NCI-H146 treated with DMSO at 0.1 percent for 48 hours (cell line): Measurements from ENCODE around the gene RND2.
A peak's percentile ranks its signal among the peaks of the same experiment; 100 is the strongest.
"Not testable (repeated sequence)": the region's sequence is repeated elsewhere in the genome, so short reads cannot be mapped to it uniquely, and the experiment has no call there.

Experiments
- DNase-seq: peaks from one replicate; lab custom pipeline; 2025; ENCODE audit not compliant: unreplicated experiment; lab: John Stamatoyannopoulos, UW

RND2 gene, protein sequence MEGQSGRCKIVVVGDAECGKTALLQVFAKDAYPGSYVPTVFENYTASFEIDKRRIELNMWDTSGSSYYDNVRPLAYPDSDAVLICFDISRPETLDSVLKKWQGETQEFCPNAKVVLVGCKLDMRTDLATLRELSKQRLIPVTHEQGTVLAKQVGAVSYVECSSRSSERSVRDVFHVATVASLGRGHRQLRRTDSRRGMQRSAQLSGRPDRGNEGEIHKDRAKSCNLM

DNA sequence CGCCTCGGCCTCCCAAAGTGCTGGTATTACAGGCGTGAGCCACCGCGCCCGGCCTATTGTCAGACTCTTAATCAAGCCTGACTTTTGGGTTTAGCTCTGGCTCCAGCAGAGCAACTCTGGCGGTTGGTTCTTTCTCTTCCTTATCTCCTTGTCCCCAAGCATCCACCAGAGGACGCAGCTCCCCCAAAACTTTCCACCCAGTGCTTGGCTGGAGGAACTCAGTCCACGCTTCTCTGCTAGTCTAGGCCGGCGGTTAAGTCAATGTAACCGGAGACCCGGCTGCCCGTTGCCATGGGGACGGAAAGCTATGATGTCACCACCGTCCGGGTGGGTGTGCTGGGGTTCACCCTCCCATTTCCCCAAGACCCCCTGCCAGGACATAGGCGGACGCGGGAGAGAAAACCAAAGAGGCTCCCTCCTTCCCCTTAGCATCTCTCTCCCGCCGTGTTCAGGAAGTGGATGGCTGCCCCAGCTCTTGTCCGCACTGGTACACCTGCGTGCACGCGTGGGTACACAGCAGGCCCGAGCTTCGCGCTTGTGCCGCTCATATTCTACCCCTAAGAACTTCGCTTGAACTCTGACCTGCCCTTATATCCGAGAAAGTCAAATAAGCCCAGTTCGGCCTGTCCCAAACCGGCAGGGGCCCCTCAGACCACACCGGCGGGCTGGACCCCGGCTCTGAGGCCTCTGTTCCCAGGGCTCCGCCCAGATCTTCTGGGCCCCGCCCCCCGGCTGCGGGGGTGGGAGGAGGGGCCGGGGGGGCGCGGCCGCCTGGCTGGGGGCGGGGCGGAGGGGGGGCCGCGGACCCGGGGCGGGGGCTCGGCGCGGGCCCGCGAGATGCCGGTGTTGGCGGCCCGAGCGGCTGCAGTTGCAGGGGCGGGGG lies at the start of gene RND2:
TSS of gene RND2 (plus strand) at position 825 of the 883 bp plus-strand sequence. CDS start 117 bp downstream, outside the sequence.
- peak; percentile 81 for DNase-seq

DNA sequence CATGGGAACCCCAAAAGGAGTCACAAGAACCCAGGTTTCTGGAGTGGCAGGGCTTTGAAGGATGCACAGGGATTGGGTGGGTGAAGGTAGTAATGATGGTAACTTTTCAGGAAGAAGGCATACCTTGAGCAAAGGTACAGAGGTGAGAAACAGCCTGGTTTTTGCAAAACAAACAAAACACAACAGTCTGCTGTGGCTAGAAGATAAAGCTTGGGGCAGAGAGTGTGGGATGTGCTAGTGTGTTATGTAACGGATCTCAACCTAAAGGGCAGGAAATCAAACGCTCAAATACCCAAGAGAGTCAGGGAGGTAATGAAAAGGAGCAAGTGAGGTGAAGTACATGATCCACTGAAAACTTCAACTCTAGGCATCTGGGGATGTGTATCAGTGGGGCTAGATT lies 49.8 kb upstream of the RND2 start:
- DNase-seq: no peak

DNA sequence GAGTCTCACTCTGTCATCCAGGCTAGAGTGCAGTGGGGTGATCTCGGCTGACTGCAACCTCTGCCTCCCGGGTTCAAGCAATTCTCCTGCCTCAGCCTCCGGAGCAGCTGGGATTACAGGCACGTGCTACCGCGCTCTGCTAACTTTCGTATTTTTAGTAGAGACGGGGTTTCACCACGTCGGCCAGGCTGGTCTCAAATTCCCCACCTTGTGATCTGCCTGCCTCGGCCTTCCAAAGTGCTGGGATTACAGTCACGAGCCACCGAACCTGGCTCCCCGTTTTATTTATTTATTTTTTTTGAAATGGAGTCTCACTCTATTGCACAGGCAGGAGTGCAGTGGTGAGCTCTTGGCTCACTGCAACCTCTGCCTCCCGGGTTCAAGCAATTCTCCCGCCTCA lies 49.3 kb upstream of the RND2 start:
- not testable (repeated sequence) for DNase-seq

DNA sequence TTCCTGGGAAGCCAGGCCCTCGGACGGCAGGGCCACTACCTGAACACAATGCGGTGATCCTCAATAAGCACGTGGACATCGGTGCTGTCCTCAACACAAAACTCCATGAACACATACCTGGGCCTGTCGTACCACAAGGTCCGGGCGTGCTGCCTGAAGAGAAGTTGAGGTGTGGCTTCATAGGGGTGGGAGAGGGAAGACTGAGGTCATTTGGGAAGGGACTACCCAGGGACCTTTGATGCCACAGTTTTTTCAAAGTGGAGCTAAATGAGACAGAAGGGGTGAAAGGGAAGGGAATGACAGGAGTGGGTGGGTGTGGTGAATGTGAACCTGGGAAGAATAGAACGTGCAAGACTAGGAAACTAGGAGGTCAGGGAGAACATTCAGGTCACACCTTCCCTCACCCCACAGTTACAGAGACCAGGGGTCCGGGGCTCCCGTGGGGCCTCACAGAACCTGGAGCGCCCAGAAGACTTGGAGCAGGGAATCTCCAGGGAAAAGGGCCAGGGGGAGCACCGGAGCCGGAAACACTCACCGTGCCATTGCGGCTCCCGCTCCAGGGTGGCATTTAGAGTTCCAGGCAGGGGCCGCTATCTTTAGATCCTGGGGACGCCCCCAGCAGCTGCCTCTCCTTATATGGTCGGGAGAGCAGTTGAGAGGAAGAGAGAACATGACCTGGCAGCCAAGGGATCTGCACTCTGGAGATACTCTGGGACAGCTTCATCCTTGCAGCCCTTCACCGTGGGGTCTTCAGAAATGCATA lies 45.3 kb upstream of the RND2 start, which contains the start of gene PTGES3L:
TSS of gene PTGES3L (minus strand) at position 570 of the 763 bp plus-strand sequence. CDS start at position 543, 27 bp downstream.
- DNase-seq: peak; percentile 78

DNA sequence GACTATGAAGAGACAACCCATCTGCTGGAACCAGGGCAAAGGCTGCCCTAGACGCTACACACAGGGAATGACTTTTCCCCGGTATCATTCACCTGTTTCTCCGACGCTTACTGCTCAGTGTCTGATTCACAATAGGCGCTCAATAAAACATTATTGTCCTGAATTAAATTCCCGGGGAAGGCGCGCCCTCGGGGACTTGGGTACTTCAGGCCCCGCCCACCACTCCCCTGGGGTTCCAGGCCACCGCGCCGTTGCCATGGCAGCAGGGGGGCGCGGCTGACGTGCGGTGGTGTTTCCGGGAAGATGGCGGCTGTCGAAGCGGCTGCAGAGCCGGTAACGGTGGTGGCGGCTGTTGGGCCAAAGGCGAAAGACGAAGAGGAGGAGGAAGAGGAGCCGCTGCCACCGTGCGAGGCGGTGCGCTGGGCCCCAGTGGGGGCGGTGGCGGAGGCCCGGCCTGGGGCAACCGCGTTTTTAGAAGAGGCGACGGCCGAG lies 44.7 kb upstream of the RND2 start, which contains the start of gene RUNDC1:
TSS of gene RUNDC1 (plus strand) at position 292 of the 492 bp plus-strand sequence. CDS start at position 304, 12 bp downstream.
- peak; percentile 78 for DNase-seq

DNA sequence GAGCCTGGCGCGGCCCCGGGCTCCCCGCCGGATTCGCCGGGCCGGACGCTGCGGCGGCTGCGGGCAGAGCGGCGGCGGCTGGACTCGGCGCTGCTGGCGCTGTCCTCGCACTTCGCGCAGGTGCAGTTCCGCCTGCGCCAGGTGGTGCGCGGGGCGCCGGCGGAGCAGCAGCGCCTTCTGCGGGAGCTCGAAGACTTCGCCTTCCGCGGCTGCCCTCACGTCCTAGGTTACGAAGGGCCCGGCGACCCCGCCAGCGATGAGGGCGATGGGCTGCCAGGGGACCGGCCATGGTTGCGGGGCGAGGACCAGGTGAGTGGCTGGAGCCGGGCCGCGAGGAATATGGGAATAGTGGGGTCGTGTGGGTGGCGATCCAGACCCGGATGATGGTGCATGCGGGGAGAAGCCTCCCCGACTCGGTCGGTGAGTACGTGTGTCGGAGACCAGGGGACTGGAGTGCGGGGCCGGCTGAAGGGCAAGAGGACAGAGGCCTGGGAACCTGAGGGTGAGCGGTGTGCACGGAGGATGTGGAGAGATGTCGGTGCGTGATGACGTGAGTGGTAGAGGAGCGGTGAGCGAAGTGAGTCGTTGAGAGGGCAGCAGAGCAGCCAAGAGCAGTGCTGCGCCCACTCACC lies 44.1 kb upstream of the RND2 start:
- peak; percentile 40 for DNase-seq

DNA sequence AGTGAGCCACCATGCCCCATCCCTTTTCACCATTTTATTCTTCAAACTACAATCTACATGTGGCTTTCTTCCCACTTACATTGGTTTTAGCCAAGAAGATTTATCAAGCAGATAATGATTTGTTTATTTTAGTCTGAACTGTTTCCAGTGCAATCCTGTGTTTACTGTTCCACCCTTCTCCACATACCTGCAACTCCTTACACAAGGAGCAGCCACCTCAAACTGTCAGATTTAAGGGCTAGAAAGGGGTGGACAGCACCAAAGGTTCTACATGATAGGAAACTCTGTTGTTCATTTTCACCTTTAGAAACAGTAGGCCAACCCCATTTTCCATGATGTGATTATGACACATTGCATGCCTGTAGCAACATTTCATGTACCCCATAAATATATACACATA lies 42.8 kb upstream of the RND2 start:
- no peak for DNase-seq

DNA sequence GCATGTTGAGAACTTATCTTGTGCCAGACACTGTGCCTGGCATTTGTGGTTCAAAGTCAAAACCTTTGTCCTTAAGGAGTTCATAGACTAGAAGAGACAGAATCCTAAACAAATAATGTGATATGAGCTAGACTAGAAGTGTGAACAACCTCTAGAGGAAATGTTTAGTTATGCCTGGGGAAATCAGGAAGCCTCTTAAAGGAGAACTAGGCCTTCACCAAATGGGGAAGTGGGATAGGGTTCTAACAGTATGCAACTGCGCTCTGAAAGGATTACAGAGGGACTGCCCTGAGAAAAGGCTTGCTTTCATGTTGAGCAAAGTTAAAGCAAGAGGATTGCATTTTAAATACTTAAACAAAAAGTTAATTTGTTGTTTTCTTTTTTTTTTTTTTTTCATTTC lies 39.8 kb upstream of the RND2 start:
- no peak for DNase-seq

DNA sequence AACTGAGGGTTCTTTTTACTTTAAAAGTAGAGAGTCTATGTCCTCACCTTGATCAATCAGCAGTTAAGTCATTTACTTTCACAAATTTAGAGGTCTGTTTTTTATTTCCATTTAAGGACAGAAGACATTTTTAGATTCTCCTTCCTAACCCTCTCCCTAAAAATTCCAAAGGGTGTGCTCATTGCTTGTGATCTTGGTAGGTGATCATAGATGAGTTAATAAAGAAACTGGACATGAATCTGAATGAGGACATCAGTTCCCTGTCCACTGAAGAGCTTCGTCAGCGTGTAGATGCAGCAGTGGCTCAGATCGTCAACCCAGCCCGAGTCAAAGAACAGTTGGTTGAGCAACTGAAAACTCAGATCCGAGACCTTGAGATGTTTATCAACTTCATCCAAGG lies 35.9 kb upstream of the RND2 start:
- no peak for DNase-seq

DNA sequence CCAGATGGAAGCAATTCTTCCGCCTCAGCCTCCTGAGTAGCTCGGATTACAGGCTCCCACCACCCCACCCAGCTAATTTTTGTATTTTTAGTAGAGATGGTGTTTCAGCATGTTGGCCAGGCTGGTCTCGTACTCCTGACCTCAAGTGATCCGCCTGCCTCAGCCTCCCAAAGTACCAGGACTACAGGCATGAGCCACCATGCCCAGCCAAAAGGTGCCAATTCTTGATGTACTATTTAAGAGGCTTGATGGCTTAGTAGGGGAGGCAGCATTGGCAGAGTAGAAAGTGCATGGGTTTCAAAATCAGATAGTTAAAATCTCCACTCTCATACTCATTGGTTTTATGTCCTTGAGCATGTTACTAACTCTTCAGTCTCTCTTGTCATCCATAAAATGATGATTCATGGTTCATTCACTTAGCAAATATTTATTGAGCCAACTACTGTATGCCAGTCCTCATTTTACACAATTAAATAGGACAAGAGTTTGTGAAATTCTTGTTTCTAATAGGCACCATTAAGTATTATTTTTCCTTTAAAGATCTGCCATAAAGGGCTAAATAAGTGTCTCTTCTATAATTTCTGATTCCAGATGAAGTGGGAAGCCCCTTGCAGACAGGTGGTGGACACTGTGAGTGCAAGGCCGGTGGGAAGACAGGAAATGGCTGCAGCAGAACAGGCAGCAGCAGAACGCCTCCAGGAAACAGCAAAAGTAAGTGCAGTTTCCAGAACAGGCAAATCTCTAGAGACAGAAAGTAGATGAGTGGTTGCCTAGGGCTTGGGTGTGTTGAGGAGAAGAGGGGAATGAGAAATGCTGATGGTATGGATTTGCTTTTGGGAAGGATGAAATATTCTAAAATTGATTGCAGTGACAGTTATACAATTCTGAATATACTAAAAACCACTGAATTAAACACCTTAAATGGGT lies 35.0 kb upstream of the RND2 start:
- no peak for DNase-seq

DNA sequence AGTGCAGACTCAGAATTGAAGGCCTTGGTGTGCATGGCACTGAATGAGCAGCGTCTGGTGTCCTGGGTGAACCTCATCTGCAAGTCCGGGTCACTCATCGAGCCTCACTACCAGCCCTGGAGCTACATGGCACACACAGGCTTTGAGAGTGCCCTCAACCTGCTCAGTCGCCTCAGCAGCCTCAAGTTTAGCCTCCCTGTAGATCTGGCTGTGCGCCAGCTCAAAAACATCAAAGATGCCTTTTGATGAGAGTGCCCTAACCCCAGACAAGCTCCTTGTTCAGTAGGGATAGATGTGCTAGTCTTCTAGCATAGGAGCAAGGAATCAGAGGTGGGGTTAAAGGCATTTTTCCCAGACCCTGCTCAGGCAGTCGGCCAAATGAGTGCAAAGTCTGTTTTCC lies 33.6 kb upstream of the RND2 start:
- DNase-seq: no peak

DNA sequence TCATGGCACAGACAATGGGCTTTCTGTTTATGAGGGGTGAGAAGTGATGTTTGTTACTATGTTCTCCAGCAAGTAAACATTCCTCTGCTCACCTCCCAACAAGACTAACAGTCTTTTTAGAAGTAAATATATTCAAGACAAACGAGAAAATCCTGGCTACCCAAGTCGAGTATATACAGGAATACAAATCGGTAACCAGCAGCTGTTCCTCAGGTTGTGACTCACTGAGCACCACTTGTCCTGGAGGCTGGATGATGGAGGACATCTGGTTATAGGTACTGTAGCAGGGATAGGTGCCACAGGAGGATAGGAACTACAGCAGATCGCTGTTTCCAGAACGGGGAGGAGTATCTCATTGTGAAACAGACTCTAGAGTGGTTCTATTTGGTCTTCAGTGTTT lies 32.2 kb upstream of the RND2 start:
- no peak for DNase-seq

DNA sequence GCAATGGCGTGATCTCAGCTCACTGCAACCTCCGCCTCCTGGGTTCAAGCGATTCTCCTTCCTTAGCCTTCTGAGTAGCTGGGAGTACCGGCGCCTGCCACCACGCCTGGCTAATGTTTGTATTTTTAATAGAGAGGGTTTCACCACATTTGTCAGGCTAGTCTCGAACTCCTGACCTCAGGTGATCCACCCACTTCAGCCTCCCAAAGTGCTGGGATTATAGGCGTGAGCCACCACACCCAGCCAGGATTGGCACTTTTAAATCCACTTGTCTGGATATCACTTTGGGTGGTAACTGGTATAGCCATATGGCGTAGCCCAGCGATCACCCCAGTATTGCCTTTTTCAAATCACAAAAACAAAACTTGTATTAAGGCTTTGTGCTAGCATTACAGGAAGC lies 31.1 kb upstream of the RND2 start:
- not testable (repeated sequence) for DNase-seq

DNA sequence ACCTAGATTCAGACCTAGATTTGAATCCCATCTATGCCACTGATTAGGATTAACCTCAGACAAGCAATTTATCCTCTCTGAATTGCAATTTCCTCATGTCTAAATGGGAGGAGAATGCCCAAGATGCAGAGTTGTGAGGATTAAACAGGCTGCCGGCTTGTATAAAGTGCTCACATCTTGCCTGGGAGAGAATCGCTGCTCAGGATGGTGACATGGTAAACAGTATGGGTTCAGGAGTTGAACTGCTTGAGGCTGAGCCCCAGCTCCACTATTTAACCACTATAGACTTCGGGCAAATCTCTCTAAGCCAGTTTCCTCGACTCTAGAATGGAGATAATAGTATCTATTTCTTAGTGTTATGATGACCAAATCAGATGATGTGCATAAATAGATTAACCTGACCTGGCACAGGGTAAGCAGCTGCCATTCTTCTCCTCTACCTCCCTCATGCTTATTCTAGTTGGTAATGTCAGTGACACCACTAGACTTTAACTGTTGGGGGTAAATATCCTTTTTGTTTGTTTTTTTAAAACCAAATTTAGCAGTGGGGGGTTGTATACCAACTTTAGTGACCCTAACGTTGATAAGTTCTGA lies 27.5 kb upstream of the RND2 start:
- no peak for DNase-seq

DNA sequence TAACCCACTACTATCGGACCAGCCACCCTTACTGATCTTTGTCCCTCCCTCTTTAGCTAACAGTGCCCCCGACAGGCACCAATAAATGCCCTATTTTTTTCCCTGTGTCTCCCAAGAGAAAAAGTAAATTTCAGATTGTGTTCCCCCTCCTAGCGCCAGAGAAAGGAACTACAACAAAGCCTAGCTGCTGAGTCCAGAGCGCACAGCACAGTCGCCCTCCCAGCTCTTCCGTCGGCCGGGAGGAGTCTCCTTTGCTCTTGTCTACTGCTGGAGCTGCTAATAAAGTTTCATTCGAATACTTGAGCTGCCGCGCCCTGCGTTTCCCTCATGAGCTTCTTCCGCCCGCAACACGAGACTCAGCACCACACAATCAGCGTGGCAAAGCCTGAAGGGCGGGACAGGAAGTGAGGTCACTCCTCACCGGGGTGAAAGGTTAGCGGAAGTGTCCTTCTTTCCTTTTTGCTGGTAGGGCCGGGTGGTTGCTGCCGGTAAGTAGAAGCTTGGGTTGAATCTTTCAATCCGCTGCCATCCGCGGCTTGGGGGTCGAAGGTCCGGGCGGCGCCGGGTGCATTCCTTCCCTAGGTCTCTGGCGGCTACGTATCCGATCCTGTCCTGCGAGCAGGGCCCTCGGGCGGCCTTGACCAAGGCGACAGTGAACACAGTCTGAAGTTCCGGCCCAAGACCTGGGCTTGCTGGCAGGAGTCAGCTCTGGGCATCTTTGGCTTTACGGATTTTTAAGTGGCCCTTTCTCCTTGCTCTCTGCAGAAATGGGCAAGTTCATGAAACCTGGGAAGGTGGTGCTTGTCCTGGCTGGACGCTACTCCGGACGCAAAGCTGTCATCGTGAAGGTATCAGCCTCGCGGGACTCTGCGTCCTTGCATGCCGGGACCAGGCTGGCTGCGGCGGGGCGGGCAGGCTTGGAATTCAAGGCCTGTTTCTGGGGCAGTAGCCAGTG lies 26.8 kb upstream of the RND2 start, which contains the start of gene RPL27:
TSS of gene RPL27 (plus strand) at position 436 of the 955 bp plus-strand sequence. CDS start at position 768, 332 bp downstream.
- DNase-seq: peak; percentile 98

DNA sequence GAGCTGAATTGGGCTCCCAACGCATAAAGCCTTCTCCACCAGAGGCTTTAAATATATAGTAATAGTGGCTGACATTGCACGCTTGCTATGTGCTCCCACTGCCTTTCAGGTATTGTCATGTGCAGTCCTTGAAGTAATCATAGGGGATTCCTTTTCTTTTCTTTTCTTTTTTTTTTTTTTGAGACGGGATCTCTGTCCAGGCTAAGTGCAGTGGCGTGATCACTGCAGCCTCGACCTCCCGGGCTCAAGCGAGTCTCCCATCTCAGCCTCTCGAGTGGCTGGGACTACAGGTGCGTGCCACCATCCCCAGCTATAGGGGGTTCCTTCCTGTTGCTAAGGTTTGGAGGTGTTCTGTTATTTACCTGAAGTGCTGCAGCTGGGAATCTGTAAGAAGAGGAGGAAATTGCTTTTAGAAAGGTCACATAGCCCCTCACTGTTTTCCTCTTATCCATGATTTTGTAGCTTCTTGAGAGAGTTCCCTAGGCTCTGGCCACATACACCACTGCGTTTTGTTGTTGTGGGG lies 26.0 kb upstream of the RND2 start:
- DNase-seq: no peak

DNA sequence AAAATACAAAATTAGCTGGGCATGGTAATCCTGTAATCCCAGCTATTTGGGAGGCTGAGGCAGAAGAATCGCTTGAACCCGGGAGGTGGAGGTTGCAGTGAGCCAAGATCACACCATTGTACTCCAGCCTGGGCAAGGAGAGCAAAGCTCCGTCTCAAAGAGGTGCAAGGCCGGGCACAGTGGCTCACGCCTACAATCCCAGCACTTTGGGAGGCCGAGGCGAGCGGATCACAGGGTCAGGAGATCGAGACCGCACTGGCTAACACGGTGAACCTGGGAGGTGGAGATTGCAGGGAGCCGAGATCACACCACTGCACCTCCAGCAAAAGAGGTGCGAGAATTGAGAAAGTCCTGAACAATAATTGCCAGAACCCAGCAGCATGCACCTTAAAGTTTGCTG lies 24.1 kb upstream of the RND2 start:
- DNase-seq: not testable (repeated sequence)
